Cardiac fibroblast (primary cell): ENCODE results near the gene KIF12.

Experiments
- DNase-seq, 2 donors: peaks; one replicate each; pipeline versions ENCODE4 v3.0.0 to v3.0.0-alpha.2; 2010; ENCODE audit warnings: low read depth in 2 of 2
- H3K4me3 ChIP-seq, 2 donors: replicated peaks in 1 of 2; 1 replicate in 1 of 2; 2 replicates in 1 of 2; pipeline ENCODE4 v1.5.1; 2011; ENCODE audit warnings: low read depth in 2 of 2, low read length in 2 of 2, mild to moderate bottlenecking in 2 of 2, moderate library complexity in 1 of 2
- CTCF ChIP-seq: IDR thresholded peaks from one replicate; pipeline ENCODE4 v1.5.1; 2011; ENCODE audit warnings: low read depth, mild to moderate bottlenecking, low read length, inconsistent platforms

KIF12 gene

GRCh38 chr9:114098936-114099668, at the start of gene KIF12:
KIF12 (minus strand) TSS chr9:114099292; CDS start chr9:114099276, 16 bp downstream.
- no peak for DNase-seq
- peak within 1 kb of the TSS in 1 of 2 donors; percentile 40 for H3K4me3 ChIP-seq
- TF ChIP-seq CTCF: no peak

GRCh38 chr9:114146735-114147134, 47.6 kb upstream of the KIF12 start:
- no peak for TF ChIP-seq CTCF
- no peak for DNase-seq
- H3K4me3 ChIP-seq: no peak overlapping the region

GRCh38 chr9:114143234-114143633, 44.1 kb upstream of the KIF12 start:
- DNase-seq: no peak
- no peak for TF ChIP-seq CTCF
- no peak overlapping the region for H3K4me3 ChIP-seq

GRCh38 chr9:114141553-114142402, 42.7 kb upstream of the KIF12 start:
- TF ChIP-seq CTCF: no peak
- DNase-seq: peak; percentile 18 to 36
- H3K4me3 ChIP-seq: no peak overlapping the region

- no peak for TF ChIP-seq CTCF
- no peak overlapping the region for H3K4me3 ChIP-seq
- no peak for DNase-seq
Observed at GRCh38 chr9:114140850-114141249, 41.8 kb upstream of the KIF12 start.

- DNase-seq: no peak
- no peak overlapping the region for H3K4me3 ChIP-seq
- no peak for TF ChIP-seq CTCF
Observed at GRCh38 chr9:114140401-114140800, 41.3 kb upstream of the KIF12 start.
